ENCODE results near the gene PIGH. TPM values are rescaled to one million over a fixed set of nuclear protein-coding genes. Genes with fewer than 3 reads are reported as not detected.

PIGH gene
- total RNA-seq, 1 donor: 16.8 TPM

GRCh38 chr14:67586369-67586768 lies 13.7 kb downstream of the PIGH start:
- DNase-seq (ENCODE audit: low read depth): no peak
- TF ChIP-seq, protein P1, sequence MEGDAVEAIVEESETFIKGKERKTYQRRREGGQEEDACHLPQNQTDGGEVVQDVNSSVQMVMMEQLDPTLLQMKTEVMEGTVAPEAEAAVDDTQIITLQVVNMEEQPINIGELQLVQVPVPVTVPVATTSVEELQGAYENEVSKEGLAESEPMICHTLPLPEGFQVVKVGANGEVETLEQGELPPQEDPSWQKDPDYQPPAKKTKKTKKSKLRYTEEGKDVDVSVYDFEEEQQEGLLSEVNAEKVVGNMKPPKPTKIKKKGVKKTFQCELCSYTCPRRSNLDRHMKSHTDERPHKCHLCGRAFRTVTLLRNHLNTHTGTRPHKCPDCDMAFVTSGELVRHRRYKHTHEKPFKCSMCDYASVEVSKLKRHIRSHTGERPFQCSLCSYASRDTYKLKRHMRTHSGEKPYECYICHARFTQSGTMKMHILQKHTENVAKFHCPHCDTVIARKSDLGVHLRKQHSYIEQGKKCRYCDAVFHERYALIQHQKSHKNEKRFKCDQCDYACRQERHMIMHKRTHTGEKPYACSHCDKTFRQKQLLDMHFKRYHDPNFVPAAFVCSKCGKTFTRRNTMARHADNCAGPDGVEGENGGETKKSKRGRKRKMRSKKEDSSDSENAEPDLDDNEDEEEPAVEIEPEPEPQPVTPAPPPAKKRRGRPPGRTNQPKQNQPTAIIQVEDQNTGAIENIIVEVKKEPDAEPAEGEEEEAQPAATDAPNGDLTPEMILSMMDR (IDR thresholded peaks at IDR 0.05; ENCODE audit: insufficient read depth, low read length): no peak
- no peak overlapping the region for H3K4me3 ChIP-seq (ENCODE audit: low read depth, low read length)

GRCh38 chr14:67584978-67585377 lies 15.1 kb downstream of the PIGH start:
- DNase-seq (ENCODE audit: low read depth): no peak
- TF ChIP-seq, protein P1 (IDR thresholded peaks at IDR 0.05; ENCODE audit: insufficient read depth, low read length): no peak
- no peak overlapping the region for H3K4me3 ChIP-seq (ENCODE audit: low read depth, low read length)

- DNase-seq (ENCODE audit: low read depth): peak; percentile 62
- TF ChIP-seq, protein P1 (IDR thresholded peaks at IDR 0.05; ENCODE audit: insufficient read depth, low read length): peak; percentile 81
- H3K4me3 ChIP-seq (ENCODE audit: low read depth, low read length): no peak overlapping the region
Observed at GRCh38 chr14:67583711-67584644, 16.1 kb downstream of the PIGH start.

GRCh38 chr14:67582061-67582460 lies 18.0 kb downstream of the PIGH start:
- H3K4me3 ChIP-seq (ENCODE audit: low read depth, low read length): no peak overlapping the region

GRCh38 chr14:67581643-67582042 lies 18.4 kb downstream of the PIGH start:
- DNase-seq (ENCODE audit: low read depth): no peak
- TF ChIP-seq, protein P1 (IDR thresholded peaks at IDR 0.05; ENCODE audit: insufficient read depth, low read length): no peak
- no peak overlapping the region for H3K4me3 ChIP-seq (ENCODE audit: low read depth, low read length)

More at GRCh38 chr14:67582061-67582460, 18.0 kb downstream of the PIGH start:
- TF ChIP-seq, protein P1 (IDR thresholded peaks at IDR 0.05; ENCODE audit: insufficient read depth, low read length): no peak
- no peak for DNase-seq (ENCODE audit: low read depth)

GRCh38 chr14:67580336-67581171 lies 19.5 kb downstream of the PIGH start:
- H3K4me3 ChIP-seq (ENCODE audit: low read depth, low read length): no peak overlapping the region
- no peak for DNase-seq (ENCODE audit: low read depth)
- TF ChIP-seq, protein P1 (IDR thresholded peaks at IDR 0.05; ENCODE audit: insufficient read depth, low read length): no peak
